Stimulated activated naive CD4-positive, alpha-beta T cell treated with Interleukin-2 at 50 U/mL for 16 hours (primary cell): ENCODE data around the gene CHIC2.
"Not testable (repeated sequence)": the region's sequence is repeated elsewhere in the genome, so short reads cannot be mapped to it uniquely, and the experiment has no call there.

Source experiments
- DNase-seq: peaks from one replicate; lab custom pipeline; 2025; lab: John Stamatoyannopoulos, UW

Gene CHIC2

DNA sequence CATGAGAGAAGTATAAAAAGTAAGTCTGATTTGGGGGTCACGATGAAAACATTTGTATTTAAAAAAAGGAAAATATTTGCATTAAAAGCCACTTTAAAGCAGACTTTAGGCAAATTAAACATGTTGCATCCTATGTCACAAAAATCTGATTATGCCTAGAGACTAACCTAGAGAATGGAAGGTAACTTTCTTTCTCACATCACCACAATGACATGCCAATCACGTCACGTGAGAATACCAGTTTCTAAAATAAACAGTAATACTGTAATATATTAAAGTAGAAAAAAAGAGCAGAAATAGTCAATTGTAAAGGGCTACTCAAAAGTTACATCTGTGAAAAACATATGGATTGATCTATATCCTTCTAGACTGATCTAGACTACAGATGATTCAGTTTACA is 3.3 kb downstream of the CHIC2 start:
- no peak for DNase-seq

DNA sequence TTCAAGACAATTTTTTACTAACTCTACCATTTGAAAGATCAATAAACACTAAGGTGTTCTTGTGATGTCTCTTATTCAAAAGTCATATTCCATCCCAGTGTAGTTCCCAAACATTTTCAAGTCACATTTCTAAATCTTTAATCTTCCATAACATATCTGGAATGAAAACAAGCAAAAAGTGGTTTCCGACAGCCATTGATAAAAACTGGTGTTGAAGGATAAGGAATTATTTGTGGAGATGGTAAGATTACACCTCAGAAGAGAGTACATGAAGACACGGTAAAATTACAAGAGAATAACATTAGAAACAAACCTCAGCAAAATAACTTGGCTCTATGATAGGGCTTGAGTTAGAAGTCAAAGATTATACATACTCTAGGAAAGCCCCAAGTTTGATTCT is 4.3 kb downstream of the CHIC2 start:
- no peak for DNase-seq

DNA sequence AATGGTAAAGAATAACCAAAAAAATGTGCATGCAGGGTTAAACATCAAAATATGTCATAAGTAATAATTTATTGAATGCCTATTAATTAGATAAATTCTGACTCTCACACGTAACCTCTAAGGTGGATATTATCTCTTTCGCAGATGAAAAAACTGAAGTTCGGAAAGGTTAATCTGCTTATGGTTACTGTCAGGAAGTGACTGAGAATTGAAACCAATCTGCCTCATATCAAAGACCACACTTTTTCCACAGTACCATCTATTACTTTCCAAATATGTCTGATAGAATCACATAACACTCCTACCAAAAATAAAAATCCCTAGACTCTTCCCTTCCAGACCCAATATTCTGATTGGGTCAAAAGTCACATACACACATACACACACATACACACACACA is 6.2 kb downstream of the CHIC2 start:
- no peak for DNase-seq

DNA sequence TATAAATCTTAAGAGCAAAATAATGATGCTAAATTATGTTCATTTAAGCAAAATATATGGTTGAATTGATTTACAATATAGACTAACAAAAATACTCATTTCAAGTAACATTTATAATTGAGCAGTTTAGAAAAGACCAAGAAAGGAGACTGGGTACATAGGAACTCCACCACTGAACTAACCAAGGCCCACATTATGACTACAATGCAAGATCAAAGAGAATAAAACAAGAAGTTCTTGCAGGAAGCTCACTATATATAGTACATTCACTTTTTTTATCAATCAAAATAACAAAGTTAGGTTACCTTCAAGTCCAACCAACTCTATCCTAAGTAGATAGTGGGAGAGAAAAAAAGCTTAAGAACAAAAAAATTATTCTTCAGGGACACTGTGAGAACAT is 8.0 kb downstream of the CHIC2 start:
- no peak for DNase-seq

DNA sequence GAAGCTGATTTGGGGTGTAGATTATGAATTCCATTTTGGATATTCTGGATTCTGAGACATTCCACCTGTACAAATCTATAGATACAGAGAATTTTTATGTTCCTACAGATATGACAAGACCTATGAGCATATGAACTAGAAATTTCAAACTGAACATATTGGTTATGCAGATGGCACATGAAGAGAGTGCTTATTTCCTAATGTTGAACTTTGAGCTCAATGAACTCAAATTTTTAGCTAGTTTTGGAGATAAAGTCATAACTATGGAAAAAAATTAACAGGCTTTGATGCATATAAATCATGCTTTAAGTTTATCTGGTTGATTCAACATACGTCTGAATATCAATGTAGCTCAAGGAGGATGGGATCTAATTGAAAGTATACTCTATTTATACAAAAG is 8.9 kb downstream of the CHIC2 start:
- no peak for DNase-seq

DNA sequence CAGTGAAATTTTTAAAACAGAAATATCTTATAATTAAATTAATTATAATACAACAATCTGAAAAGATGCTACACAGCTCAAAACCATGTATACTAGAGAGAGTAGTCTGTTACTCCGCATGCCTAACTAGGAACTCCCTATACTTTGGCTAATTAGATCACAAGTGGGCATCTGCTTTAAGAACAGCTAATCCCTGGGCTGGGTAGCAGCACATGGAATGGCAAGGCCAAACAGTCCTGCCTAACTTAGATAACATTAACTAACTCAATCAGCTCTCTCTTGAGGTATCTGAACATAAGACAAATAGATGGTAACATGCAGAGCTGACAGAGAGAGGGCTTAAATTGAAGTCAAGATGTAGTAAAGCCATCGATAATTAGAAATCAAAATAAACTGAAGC is 9.9 kb downstream of the CHIC2 start:
- no peak for DNase-seq

DNA sequence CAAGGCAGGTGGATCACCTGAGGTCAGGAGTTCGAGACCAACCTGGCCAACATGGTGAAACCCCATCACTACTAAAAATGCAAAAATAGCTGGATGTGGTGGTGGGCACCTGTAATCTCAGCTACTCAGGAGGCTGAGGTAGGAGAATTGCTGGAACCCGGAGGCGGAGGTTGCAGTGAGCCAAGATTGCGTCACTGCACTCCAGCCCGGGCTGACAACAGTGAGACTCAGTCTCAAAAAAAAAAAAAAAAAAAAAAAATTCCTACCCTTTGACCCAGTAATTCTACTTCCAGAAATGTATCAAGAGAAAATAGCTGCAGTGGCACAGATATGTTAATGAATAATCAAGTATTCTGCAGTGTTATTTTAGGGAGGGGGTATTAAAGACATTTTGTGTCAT is 11.1 kb downstream of the CHIC2 start:
- not testable (repeated sequence) for DNase-seq

DNA sequence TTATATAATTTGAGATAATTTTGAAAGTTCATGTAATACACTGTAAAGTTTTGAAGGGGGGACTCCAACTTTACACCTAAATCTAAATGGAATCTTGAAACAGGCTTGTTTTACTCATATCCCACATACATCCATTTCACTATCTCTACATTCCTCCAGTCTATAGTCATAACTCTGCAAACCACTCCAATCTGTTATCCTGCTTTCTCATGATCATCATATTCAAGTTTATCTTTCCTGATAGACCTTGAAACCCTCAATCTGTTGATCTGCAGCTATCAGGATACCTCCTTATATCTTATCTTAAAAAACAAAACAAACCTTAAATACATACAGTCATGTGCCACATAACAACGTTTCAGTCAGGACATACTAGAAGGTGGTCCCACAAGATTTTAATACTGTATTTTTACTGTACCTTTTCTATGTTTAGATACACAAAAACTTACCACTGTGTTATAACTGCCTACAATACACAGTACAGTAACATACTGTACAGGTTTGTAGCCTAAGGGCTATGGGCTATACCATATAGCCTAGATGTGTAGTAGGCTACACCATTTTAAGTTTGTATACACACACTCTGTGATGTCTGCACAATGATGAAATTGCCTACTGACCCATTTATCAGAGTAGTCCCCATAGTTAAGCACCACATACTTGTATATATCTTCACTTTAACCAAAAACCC is 14.0 kb downstream of the CHIC2 start:
- DNase-seq, result no peak

DNA sequence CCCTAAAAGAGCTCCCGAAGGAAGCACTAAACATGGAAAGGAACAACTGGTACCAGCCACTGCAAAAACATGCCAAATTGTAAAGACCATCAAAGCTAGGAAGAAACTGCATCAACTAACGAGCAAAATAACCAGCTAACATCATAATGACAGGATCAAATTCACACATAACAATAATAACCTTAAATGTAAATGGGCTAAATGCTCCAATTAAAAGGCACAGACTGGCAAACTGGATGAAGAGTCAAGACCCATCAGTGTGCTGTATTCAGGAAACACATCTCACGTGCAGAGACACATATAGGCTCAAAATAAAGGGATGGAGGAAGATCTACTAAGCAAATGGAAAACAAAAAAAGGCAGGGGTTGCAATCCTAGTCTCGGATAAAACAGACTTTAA is 20.8 kb downstream of the CHIC2 start:
- not testable (repeated sequence) for DNase-seq

DNA sequence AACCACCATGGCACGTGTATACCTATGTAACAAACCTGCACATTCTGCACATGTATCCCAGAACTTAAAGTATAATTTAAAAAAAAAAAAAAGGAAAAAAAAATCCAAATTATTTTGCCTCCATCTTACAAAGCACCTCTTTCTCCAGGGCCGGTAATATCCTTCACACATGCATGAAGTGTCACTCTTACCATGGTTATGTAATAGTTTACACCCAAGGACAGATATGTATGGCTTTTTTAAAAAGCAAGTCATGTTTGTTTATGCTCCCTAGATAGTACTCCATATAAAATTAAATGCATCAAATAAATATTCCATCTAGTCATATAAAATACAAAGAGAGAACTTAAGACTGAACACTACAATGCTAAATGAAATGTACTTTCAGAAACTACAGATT is 22.5 kb downstream of the CHIC2 start:
- no peak for DNase-seq

DNA sequence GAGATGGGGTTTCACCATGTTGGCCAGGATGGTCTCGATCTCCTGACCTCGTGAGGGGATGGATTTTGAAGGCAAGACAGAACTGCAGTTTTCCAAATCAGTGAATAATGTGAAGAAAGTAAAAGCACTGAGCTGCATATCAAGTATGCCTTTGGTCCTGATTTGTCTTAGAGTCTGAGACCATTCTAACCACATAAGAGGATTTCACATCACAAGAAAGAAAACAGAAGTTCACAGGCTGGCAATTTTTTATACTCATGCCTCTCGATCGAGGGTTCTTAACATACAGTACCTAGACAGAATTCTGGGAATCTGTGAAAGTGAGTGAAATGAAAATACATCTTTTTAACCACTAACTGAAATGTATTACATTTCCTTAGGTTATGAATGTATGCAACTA is 23.3 kb downstream of the CHIC2 start:
- DNase-seq, result no peak

DNA sequence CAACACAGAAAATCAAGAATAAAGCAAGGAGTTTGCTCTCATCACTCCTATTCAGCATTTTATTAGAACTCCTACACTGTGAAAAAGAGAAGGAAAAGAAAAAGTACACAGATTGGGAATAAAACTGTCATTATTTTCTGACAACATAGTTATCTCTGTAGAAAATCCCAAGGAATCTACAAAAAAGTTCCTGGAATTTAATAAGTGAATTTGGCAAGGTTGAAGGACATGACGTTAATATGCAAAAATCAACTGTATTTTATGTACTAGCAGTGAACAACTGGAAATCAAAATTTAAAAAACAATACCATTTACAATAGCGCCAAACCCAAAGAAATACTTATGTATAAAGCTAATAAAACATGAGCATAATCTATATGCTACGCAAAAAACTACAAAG is 26.3 kb downstream of the CHIC2 start:
- DNase-seq, result no peak

DNA sequence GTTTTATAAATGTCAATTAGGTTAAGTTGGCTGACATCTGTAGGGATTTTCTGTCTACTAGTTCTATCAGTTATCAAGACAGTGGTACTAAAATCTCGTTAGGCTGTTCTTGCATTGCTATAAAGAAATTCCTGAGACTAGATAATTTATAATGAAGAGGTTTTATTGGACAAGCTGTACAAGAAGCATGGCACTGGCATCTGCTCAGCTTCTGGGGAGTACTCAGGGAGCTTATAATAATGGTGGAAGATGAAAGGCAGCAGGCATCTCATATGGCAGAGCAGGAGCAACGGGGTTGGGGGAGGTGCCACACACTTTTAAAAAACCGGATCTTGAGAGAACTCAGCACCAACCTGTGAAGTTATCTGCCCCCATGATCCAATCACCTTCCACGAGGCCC is 28.2 kb downstream of the CHIC2 start:
- DNase-seq, result no peak

DNA sequence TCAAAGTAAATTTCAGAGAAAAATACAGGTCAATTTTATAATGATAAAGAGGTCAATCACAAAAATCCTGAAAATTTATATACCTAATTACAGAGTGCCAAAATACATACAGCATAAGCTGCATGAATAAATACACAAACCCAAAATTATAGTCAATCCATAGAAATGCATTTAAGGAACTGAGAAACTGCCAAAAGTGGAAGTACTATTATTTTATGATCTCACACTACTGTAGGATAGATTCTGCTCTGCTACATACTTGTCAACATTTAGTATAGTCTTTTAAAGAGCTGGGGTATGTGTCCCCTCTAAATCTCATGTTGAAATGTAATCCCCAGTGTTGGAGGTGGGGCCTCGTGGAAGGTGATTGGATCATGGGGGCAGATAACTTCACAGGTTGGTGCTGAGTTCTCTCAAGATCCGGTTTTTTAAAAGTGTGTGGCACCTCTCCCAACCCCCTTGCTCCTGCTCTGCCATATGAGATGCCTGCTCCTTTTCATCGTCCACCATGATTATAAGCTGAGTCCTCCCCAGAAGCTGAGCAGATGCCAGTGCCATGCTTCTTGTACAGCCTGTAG is 31.8 kb downstream of the CHIC2 start:
- DNase-seq, result no peak

DNA sequence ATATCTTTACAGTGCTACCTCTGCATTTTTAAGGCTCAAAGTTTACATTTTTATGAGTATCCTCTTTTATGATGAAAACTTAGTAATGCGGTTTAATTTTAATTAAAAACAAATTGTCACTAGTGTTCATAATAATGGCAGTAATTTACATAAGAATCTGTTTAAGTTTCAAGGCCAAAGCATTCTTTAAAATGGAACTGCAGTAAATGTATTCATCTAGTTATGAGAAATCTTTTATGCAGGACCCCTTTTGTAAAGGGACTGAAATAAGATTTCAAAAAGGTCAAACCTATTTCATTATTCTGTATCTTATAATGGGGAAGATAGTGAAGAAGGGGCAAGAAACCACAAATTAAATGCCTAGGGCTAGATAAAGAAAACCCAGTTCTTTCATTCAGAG is 37.1 kb downstream of the CHIC2 start:
- DNase-seq, result no peak

DNA sequence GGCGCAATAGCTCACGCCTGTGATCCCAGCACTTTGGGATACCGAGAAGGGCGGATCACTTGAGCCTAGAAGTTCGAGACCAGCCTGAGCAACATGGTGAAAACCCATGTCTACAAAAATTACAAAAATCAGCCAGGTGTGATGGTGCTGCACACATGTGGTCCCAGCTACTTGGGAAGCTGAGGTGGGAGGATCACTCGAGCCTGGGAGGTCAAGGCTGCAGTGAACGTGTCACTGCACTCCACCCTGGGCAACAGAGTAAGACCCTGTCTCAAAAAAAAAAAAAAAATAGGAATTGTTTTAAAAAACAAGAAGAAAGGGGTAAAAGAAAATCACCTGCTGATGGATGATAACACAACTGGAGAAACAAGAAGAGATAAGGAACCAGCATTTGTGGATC is 38.8 kb downstream of the CHIC2 start:
- no peak for DNase-seq

DNA sequence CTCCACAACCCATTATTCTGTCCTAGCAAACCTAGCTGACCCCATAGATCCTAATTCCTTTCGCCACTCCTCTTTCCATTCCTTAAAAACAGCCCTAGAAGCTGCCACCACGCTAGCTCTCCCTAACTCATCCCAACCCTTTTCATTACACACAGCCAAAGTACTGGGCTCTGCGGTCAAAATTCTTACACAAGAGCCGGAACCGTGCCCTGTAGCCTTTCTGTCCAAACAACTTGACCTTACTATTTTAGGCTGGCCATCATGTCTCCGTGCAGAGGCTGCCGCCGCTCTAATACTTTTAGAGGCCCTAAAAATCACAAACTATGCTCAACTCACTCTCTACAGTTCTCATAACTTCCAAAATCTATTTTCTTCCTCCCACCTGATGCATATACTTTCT is 41.4 kb downstream of the CHIC2 start:
- DNase-seq, result not testable (repeated sequence)

DNA sequence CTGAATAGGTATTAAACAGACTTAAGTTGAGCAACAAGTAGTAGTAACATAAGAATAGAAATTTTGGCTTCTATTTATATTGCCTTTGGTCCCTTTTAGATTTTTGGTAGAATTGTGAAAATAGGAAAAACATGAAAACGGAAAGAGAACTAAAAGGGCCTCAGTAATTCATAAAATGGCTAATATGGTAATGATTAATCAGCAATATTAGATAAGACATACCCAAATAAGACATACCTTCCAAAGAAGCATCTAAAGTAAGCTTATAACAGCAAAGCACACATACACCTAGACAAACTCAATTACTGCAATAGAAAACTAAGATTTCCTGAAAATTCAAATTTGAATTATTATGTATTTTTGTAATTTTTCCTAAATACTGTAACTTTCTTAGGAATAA is 46.4 kb downstream of the CHIC2 start:
- no peak for DNase-seq

DNA sequence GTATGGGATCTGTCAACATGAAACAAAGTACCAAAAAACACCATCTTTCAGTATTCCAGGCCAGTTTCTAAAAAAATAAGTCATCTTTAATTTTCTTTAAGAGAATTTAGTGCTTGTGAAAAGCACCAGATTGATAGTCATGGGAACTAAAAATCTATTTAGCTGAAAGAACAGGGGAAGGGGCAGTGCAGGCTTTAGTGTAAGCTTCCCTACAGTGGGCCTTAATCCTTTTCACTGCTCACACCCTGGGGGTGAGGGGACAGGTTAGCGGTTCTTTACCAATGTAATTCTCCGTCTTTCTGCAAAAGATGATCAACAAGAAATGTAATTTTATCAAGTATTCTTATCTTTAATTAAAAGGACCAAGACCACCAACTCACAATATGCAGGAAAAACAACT is 47.1 kb downstream of the CHIC2 start:
- DNase-seq, result no peak

DNA sequence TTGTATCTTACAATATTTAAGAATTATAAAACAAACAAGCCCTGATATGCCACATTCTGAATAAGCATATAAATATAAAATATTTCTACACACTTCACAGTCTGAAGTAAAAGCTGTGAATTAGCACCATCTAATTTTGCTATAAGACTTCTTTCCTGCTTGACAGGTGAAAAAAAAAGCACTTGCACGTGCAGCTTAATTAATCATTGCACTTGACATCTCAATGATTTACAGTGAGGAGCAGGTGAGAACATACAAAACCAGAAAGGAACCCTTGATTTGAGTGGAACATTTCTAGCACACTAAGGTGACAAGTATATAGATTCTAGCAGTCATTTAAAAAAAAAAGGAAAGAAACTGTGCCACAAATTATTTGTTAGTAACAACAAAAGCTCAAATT is 47.9 kb downstream of the CHIC2 start:
- no peak for DNase-seq

DNA sequence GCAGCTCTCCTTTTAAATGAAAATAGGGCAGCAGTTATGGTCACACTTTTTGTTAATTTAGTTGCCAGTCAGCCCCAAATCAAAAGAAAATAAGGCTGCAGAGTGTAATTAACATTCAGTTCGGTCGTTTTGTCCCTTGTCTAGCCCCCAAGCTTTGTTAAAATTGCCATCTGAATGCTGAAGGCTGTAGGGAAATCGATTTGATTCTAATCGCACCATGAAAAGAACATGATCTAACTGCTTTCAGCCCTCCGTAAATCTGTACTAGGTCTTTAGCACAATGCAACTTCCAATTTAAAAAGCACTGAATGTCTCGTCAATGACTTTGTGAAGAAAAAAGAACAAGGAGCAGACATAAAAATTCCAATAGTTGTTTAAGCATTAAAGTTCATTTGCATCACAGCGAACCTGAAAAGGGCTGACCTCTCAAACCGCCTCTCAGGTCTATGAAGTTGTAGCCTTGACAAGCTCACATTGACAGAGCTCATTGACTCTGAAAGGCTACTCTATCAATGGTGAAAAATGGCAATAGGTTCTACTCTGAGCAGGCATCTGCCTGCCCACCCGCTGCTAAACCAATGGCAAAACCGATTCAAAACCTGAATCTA is 48.9 kb downstream of the CHIC2 start:
- DNase-seq, result no peak

DNA sequence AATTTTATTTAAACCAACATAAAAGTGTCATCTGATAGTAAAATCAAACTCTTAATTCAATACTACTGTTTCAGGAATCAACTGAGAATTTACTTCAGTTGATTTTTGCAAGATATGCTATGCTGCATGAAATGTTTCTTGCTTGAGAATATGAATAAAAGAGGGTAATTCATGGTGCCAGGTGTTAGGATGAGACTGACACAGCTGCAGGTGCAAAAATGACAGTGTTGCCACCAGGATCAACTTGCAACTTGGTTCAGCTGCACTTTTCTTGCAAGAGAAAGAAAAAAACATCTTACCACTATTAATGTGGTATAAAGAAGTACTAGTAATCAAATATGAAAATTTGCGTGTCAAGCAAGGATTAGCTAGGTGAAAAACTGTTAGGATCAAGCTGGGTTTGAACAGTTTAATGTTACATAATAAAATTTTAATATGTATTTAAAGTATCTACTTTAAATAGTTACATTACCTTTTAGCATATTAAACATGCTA is 49.7 kb downstream of the CHIC2 start:
- DNase-seq, result no peak

DNA sequence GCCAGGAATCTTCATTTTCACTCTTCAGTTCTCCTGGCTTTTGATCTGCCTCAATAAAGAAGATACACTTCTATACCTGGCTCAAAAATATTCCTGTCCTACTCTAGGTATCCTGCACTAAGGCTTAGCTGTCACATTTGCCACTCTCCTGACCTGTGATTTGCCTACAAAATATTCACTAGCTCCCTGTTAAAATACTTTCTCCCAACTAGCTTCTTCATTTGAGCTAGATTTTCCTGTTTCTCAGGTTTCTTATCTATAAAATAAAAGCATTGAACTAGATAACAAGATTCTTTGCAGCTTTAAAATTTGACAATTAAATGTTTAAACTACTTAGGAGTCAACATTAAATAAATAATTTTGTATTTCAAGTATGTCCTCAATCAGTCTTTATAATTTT is 53.2 kb downstream of the CHIC2 start:
- no peak for DNase-seq

DNA sequence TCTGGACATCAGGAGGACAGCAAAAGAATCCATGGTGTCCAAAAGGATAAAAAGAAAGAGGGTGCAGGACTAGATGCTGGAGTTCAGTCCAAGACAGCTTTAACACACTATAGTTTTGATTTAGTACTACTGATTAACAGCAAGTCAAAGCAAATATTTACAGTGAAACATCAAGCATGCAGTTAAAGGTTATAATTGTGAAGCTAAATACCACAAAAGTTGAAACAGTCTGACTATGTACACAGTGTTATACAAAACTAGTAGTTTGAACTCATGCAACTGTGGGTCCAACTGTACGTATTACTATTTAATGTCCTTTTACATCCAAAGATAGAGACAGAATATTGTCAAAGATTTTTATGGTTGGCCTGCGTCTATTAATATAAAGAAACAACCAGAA is 57.6 kb downstream of the CHIC2 start:
- DNase-seq, result no peak
